Fibroblast of lung (primary cell): ENCODE data around the gene HCRTR2. TPM values are rescaled to one million over a fixed set of nuclear protein-coding genes. Genes with fewer than 3 reads are reported as not detected.

Experiments used
- DNase-seq, 2 donors: peaks; one replicate each; pipeline versions ENCODE4 v3.0.0 to v3.0.0-alpha.2; 2010; ENCODE audit warnings: low read depth in 2 of 2
- H2AFZ ChIP-seq: 2 replicates; pipeline ENCODE4 v1.5.1; 2012; ENCODE audit warnings: low read length, control low read depth, inconsistent platforms
- H3K27ac ChIP-seq: 2 replicates; pipeline ENCODE4 v1.5.1; 2011; ENCODE audit warnings: low read length, control low read depth; ENCODE audit not compliant: insufficient read depth
- H3K27me3 ChIP-seq: 2 replicates; pipeline ENCODE4 v1.5.1; 2011; ENCODE audit warnings: mild to moderate bottlenecking, low read length; ENCODE audit not compliant: control insufficient read depth, insufficient read depth
- H3K36me3 ChIP-seq: 2 replicates; pipeline ENCODE4 v1.5.1; 2011; ENCODE audit warnings: low read length; ENCODE audit not compliant: control insufficient read depth, insufficient read depth
- H3K4me1 ChIP-seq: 2 replicates; pipeline ENCODE4 v1.5.1; 2011; ENCODE audit warnings: low read length; ENCODE audit not compliant: control insufficient read depth, insufficient read depth; ENCODE audit errors: extremely low read depth
- H3K4me2 ChIP-seq: 2 replicates; pipeline ENCODE4 v1.5.1; 2011; ENCODE audit warnings: low read length, control low read depth; ENCODE audit not compliant: insufficient read depth; ENCODE audit errors: extremely low read depth
- H3K4me3 ChIP-seq, 4 experiments: fragments of 200-600 bp in 1 of 4; sonication (generic) in 1 of 4; replicated peaks in 1 of 4; 2 replicates each; pipeline ENCODE4 v1.5.1; 2011 to 2016; ENCODE audit warnings: low read length in 4 of 4, low read depth in 3 of 4, mild to moderate bottlenecking in 3 of 4, control low read depth in 2 of 4, inconsistent platforms in 1 of 4, mixed read lengths in 1 of 4; ENCODE audit not compliant: insufficient read depth in 1 of 4; ENCODE audit errors: control extremely low read depth in 1 of 4
- H3K79me2 ChIP-seq: 2 replicates; pipeline ENCODE4 v1.5.1; 2012; ENCODE audit warnings: mild to moderate bottlenecking, low read length, inconsistent platforms; ENCODE audit not compliant: control insufficient read depth, insufficient read depth
- H3K9ac ChIP-seq: 2 replicates; pipeline ENCODE4 v1.5.1; 2011; ENCODE audit warnings: mild to moderate bottlenecking, low read length, control low read depth; ENCODE audit not compliant: insufficient read depth
- H3K9me3 ChIP-seq: 2 replicates; pipeline ENCODE4 v1.5.1; 2012; ENCODE audit warnings: low read depth, low read length; ENCODE audit not compliant: control insufficient read depth, insufficient read depth
- H4K20me1 ChIP-seq: 2 replicates; pipeline ENCODE4 v1.5.1; 2011; ENCODE audit warnings: low read length; ENCODE audit not compliant: control insufficient read depth, insufficient read depth; ENCODE audit errors: extremely low read depth
- EZH2 ChIP-seq: IDR thresholded peaks from 2 replicates; pipeline ENCODE4 v1.5.1; 2012; ENCODE audit warnings: low read length, control low read depth, mild to moderate bottlenecking; ENCODE audit errors: missing control alignments
- polyA plus RNA-seq, 2 donors: library from polyadenylated mRNA; depleted of rRNA in 1 of 2; stranded (reverse) in 1 of 2; unstranded in 1 of 2; fragments of >200 nt; gene quantifications; 2 replicates each; pipeline ENCODE4 v1.2.1, GENCODE V29; 2011 to 2012; ENCODE audit warnings: missing spikeins in 1 of 2
- total RNA-seq: library from RNA; depleted of rRNA; stranded (reverse); fragments of >200 nt; gene quantifications from 2 replicates; pipeline ENCODE4 v1.2.1, GENCODE V29; 2014
- TF ChIP-seq, protein P1 (sequence below), 2 donors: IDR thresholded peaks in 1 of 2; conservative IDR thresholded peaks in 1 of 2; 1 replicate in 1 of 2; 2 replicates in 1 of 2; pipeline ENCODE4 v1.5.1; 2011 to 2012; ENCODE audit warnings: low read length in 2 of 2, control low read depth in 1 of 2, inconsistent platforms in 1 of 2, low read depth in 1 of 2, mild to moderate bottlenecking in 1 of 2

HCRTR2 gene
- total and polyA plus RNA-seq, 2 donors (not counting 1 experiment from before 2014, with no cell fraction given) = not detected

GRCh38 chr6:55250400-55250799 is 76.1 kb downstream of the HCRTR2 start:
- Histone ChIP-seq H3K36me3 (no peaks in the 10 kb centered on the region), H4K20me1 (no peaks in the 10 kb centered on the region), H3K9me3 (no peaks in the 10 kb centered on the region), H3K27ac (no peak overlapping the region), H3K9ac (no peak overlapping the region), H3K4me2 (no peak overlapping the region), H3K79me2 (no peaks in the 10 kb centered on the region), H3K4me3 (no peak overlapping the region), H3K4me1 (no peaks in the 10 kb centered on the region), H2AFZ (no peak overlapping the region), H3K27me3 (no peaks in the 10 kb centered on the region)
- TF ChIP-seq EZH2 = no peak
- TF ChIP-seq, protein P1, sequence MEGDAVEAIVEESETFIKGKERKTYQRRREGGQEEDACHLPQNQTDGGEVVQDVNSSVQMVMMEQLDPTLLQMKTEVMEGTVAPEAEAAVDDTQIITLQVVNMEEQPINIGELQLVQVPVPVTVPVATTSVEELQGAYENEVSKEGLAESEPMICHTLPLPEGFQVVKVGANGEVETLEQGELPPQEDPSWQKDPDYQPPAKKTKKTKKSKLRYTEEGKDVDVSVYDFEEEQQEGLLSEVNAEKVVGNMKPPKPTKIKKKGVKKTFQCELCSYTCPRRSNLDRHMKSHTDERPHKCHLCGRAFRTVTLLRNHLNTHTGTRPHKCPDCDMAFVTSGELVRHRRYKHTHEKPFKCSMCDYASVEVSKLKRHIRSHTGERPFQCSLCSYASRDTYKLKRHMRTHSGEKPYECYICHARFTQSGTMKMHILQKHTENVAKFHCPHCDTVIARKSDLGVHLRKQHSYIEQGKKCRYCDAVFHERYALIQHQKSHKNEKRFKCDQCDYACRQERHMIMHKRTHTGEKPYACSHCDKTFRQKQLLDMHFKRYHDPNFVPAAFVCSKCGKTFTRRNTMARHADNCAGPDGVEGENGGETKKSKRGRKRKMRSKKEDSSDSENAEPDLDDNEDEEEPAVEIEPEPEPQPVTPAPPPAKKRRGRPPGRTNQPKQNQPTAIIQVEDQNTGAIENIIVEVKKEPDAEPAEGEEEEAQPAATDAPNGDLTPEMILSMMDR (conservative IDR thresholded peaks at IDR 0.05 in 1 of 2, IDR thresholded peaks at IDR 0.05 in 1 of 2; ENCODE audit: low read depth in 1 of 2, low read length in 2 of 2) = no peak
- DNase-seq = no peak

DNA sequence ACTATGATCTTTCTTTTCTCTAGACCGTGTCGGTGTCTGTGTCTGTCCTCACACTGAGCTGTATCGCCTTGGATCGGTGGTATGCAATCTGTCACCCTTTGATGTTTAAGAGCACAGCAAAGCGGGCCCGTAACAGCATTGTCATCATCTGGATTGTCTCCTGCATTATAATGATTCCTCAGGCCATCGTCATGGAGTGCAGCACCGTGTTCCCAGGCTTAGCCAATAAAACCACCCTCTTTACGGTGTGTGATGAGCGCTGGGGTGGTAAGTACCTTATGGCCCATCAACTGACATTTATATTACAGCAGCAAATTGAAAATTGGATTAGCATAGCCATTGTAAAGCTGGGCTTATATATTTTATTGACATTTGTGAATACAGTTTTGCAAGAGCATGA is 80.8 kb downstream of the HCRTR2 start:
- no peak overlapping the region for H3K4me2 ChIP-seq
- no peak overlapping the region for H3K27ac ChIP-seq
- H3K9ac ChIP-seq = no peak overlapping the region
- TF ChIP-seq, protein P1 (conservative IDR thresholded peaks at IDR 0.05 in 1 of 2, IDR thresholded peaks at IDR 0.05 in 1 of 2; ENCODE audit: low read depth in 1 of 2, low read length in 2 of 2) = no peak
- no peak for TF ChIP-seq EZH2
- no peaks in the 10 kb centered on the region for H3K36me3 ChIP-seq
- H3K27me3 ChIP-seq = no peaks in the 10 kb centered on the region
- H3K79me2 ChIP-seq = no peaks in the 10 kb centered on the region
- no peaks in the 10 kb centered on the region for H3K9me3 ChIP-seq
- DNase-seq = no peak
- no peaks in the 10 kb centered on the region for H4K20me1 ChIP-seq
- H2AFZ ChIP-seq = no peak overlapping the region
- H3K4me1 ChIP-seq = no peaks in the 10 kb centered on the region
- no peak overlapping the region for H3K4me3 ChIP-seq

- H3K9ac ChIP-seq = no peak overlapping the region
- H3K9me3 ChIP-seq = no peaks in the 10 kb centered on the region
- no peaks in the 10 kb centered on the region for H3K27me3 ChIP-seq
- no peak for TF ChIP-seq EZH2
- TF ChIP-seq, protein P1 (conservative IDR thresholded peaks at IDR 0.05 in 1 of 2, IDR thresholded peaks at IDR 0.05 in 1 of 2; ENCODE audit: low read depth in 1 of 2, low read length in 2 of 2) = no peak
- H3K36me3 ChIP-seq = no peaks in the 10 kb centered on the region
- no peaks in the 10 kb centered on the region for H3K4me1 ChIP-seq
- no peak overlapping the region for H3K27ac ChIP-seq
- DNase-seq = no peak
- H4K20me1 ChIP-seq = no peaks in the 10 kb centered on the region
- H3K4me3 ChIP-seq = no peak overlapping the region
- H3K79me2 ChIP-seq = no peaks in the 10 kb centered on the region
- H3K4me2 ChIP-seq = no peak overlapping the region
- H2AFZ ChIP-seq = no peak overlapping the region
Measured at GRCh38 chr6:55260181-55260580, 85.9 kb downstream of the HCRTR2 start.
